ENCODE results near the gene ADCYAP1.

The ADCYAP1 gene

DNA sequence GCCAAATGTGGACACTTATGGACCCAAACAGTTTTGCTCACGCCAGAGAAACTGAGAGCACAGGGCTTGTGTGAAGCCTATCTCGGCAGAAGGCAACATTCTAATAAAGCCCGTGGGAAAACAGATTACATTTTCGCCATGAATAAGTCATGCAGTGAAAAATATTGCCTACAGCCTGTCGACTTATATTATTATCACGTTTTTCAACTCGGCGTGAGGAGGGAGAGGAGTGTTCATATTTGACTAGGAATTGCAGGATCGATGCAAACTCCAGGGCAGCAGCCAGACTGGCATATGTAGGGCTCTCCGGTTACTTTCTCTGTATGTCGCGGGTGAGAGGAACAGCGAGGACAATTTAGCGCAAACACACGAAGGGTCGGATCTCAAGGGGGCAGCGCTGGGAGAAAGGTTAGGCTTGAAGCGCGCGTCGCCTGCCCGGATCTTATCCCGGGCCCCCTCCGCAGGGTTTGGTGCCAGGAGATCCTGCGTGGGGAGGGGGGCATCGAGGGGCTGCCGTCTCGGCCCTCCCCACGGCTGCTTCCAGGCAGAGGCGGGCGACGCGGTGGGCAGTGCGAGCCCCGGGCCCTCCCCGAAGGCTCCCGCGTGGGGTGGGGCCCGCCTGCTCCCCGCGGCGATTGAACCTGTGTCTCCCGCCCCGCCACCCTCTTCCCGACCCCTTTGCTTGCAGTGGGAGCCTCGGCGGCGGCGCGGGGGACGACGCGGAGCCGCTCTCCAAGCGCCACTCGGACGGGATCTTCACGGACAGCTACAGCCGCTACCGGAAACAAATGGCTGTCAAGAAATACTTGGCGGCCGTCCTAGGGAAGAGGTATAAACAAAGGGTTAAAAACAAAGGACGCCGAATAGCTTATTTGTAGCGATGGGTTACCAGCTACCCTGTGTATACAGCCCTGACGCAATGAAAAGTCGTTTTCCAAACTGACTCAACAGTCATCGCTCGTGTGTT is 4.4 kb downstream of the ADCYAP1 start:
- DNase-seq, result peak in 3 of 10 donors; percentile 40 to 82 (median 68)

DNA sequence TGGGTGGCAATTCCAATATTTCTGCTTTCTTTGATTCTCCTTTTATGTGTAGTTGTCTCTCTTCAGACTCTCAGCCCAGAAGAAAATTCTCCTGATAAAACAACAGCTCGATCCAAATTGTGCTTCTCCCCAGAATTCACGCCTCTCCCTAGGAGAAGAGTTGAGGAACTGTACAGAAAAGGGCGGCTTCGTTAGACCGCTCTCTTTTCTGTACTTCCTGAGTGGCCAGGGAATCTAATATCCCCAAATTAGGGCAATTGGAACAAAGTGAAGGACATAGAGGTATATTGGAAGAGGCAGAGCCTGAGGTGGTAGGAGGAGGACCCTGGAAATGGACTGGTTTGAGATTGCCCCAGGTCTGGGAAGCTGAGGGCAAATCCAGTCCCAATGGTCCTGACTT is 5.6 kb downstream of the ADCYAP1 start:
- intact Hi-C loops (cut with DNase I), result no loop called here
- DNase-seq, result no peak

More for the DNA sequence above, 4.4 kb downstream of the ADCYAP1 start:
- intact Hi-C loops (cut with DNase I), result no loop called here

DNA sequence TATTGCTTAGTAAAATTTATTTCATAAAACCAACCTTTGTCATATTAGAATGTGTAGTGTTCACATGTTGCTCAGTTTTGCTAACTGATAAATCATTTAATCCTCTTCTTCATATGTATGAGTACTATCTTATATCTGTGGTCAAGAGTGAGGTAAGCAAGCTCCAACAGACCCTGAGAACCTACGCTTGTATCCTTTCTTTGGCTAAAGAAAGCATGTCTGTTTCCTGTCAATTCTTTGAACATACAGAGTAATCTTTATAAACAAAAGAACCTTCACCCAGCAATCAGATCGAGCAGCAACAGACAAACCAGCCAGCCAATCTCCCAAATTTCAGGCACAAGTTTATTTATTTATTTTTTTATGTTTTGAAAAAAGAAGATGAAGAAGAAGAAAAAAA is 6.4 kb downstream of the ADCYAP1 start:
- intact Hi-C loops (cut with DNase I), result no loop called here
- DNase-seq, result no peak

DNA sequence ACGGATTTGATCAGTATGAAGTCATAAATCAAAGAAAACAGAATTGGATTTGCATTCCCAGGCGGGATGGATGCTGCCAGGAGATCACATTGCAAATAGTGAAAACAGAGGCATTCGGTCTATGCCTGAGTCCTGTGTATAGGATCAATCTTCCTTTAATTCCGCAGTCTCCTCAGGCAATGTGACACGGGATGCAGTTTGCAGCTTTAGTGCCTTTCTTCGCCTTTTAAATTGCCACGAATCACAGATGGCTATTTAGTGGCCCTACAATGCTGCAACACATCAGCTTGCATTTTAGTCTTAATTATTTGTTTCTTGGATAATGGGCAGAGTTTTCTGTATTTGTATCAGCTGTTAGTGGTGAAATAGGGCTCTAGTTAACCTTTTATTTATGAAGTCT is 6.8 kb downstream of the ADCYAP1 start:
- intact Hi-C loops (cut with DNase I), result no loop called here
- DNase-seq, result no peak

DNA sequence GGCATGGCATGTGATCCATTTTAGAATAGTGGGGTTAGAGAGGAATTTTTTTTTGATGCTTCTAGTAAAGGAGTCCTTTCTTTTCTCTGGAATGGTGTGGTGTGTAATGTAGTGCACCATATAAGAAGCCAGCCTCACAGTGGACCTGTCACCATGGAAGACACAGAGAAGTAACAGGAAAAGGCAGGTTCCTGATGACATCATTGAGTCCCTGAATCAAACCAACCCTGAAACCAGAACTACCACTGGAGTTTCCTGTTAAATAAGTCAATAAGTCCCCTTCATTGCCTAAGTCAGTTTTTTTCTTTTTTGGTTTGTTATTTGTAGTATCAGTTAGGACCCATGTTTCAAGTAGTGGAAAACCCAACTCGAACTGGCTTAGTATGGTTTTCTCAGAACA is 11.9 kb downstream of the ADCYAP1 start:
- intact Hi-C loops (cut with DNase I), result no loop called here
- DNase-seq, result no peak

DNA sequence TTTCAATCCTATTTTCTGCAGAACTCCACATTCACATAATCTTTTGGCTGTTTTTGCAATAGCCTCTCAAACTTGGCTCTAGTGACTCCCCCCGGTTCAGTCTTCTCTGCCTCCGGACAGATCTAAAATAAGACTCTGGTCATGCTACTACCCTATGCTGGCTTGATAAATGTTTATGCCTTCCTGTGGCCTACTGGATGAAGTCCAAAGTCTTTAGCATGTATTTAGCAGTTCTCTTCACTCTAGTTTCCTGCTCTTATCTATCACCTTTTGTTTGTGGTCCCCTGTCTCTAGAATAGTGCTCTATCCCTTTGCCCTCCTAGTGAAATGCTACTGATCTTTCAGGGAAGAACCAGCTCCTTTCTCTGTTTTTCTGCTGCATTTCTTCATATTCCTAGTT is 14.4 kb downstream of the ADCYAP1 start:
- intact Hi-C loops (cut with DNase I), result no loop called here
- DNase-seq, result no peak

DNA sequence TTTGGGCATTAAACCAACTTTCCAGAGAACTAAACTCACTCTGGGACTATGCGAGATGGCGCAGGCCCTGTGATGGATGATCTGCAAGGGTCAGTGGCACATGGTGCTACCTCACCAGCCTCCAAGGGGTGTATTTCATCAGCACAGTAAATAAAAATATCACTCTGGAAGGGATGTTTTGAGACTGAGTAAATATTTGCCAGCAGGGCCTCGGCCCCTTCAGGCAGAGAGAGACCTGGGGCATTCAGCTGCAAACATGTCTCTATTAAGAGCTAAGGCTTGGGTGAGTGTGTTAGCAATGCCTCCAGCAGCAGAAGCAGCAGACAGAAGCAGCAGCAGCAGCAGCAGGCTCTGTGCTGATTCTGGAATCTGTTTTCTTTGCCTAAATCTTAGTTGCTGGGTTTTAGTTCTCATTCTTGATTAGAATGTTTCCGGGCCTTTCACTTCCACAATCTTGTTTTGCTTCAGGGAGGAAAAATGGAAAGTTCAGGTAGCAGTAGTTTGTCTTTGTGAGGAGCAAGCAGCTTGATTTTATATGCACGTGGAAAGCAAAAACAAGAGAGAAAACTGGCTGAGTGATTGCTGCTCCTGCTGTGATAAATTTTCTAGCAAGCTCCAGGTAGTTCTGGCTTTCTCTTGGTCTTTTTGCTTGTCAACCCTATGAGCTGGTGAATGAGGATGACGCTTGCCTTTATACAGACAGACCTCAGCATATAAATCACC is 18.6 kb downstream of the ADCYAP1 start:
- DNase-seq, result no peak
- intact Hi-C loops (cut with DNase I), result no loop called here

DNA sequence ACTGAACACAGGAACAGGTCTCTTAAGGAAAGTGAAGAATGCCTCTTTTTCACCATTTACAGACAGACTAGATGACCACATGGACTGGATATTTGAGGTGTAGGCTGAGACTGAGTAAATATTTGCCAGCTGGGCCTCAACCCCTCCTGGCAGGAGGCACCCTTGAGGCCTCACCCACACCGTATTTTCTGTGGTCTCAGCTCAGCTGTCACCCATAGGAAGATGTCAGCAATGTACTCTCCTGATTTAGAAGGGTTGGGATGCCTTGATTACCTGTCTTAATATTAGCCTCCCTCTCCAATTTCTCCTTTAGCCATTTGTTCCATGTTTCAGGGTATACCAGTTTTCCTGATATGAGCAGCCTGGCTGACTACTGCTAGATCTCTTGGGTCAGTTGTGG is 20.3 kb downstream of the ADCYAP1 start:
- DNase-seq, result no peak
- intact Hi-C loops (cut with DNase I), result no loop called here

DNA sequence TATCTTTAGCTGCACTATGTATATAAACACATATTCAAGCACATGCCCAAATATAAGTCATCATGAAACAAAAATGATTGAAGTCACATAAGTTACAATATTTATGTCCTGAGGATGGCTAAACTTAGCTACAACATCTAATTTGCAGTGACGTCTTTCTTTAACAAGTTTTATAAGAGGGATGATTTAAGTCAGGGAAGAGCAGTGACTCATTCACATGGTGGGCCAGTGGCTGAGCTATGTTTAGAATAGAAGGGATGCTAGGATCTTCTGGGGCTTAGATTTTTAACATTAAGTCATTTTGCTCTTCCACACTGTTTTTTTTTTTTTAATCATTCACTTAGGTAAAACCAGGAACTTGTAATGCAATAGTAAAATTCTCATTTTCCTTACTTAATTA is 22.3 kb downstream of the ADCYAP1 start:
- intact Hi-C loops (cut with DNase I), result no loop called here
- DNase-seq, result no peak

DNA sequence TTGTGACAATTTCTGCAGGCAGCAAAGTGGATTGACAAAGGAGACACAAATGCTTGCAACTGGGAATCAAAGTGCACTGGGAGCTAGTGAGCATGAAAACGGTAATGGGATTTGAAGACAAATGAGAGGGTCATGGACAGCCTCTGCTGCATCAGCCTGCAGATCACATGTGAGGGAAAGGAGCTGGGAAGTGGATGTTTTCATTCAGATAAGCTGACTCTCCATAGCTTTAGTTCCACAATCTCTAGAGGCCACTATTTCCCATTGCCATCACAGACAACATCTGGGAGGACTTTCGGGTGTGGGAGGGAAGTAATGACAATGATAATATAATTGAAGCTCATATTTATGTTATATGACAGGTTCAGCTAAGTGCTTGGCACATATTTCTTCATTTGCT is 28.4 kb downstream of the ADCYAP1 start:
- intact Hi-C loops (cut with DNase I), result no loop called here
- DNase-seq, result no peak

DNA sequence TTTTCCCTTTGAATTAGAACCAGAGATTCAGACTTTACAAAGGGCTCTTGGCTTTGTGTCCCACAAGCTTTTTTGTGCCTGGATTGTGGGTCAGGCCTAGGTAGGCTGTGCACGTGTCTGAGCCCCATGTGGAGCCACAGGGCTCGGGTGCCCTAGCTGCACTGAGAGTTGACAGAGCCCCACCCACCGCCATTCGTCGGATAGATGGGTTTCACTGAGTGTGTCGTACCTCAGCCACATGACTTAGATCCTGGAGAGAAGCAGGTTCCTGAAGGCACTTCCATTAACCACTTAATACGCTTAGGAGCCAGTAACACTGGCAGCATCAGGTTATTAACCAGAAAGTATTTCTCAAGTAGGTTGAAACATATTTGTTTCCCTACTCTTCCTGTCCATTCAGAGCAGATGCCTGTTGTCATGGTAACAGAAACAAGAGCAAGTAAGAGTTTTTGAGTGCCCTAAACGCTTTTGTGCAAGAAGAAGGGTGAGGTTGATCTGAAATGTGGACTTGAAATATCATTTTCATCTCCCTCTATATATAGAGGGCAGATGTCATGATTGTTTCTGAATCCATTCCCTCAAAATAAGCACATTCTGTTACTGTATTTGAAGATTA is 30.0 kb downstream of the ADCYAP1 start:
- DNase-seq, result no peak
- intact Hi-C loops (cut with DNase I), result no loop called here

DNA sequence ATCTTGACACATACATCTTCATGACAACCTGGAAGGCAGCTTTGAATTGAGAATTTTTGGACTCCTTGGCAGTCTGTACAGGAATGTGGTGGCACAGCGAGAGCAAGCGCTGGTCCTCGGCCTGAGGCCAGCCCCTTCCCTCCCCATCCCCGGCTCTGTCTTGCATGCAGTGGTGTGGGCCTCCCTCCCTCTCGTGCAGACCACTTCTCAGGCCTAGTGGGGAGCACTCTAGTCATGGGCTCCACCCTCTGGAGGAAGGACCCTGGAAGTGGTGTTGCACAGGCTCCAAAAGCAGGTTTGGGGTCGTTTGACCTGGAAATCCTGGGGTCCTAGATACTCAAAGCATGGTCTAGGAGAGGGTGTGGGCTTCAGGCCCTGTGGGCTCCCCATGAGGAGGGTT is 32.3 kb downstream of the ADCYAP1 start:
- no peak for DNase-seq
- intact Hi-C loops (cut with DNase I), result no loop called here

DNA sequence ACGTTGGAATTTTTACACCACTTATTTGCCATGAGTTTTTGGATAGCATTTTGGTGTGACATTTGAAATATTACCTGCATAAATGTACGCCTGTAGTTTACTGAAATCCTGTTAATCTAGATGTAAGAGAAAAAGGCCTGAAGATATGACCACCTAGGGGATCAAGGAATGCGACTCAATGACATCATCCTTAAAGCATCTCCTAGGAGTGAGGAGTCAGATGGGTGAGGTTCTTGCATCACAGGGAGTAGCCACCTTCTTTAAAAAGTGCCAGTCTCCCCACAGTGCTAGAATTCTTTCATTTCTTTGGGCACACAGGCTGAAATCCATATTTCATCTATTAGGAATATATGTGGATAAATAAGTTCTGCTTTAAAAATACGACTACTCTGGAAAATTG is 34.5 kb downstream of the ADCYAP1 start:
- DNase-seq, result no peak
- intact Hi-C loops (cut with DNase I), result no loop called here

DNA sequence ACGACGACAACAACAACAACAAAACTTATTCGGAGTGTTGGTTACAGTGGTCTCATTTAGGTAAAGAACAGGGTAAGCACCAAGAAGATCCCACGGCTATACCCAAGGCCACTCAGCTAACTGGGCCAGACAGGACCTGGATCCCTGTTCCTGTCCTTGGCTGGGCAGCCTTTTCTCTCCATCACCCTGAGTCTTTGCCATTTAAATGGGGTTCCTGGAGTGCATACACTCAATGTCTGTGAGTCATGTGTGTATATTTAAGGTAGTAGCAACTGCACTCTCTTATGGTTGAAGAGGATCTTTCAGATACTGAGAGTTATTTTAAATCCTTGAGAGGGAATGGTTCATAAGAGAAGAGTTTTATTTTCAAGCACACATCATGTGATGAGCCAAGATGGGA is 35.3 kb downstream of the ADCYAP1 start:
- intact Hi-C loops (cut with DNase I), result no loop called here
- no peak for DNase-seq

DNA sequence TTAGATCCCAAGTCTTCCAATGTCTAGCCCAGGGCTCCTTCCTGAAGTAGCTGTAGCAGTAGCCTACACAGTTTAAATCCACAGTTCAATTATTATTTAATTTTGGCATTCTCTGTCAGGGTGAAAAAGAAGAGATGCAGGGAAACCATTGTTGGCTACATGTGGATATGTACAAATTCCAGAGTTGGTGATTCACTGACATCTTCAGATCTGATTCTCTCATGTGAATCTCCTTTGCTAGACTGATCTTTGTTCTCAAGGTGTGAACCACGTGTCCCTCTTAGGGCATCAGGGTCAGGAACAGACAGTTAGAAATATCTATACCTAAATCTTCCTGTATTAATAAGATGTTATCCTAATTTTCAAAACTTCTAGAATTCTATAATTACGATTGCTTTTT is 36.7 kb downstream of the ADCYAP1 start:
- DNase-seq, result no peak
- intact Hi-C loops (cut with DNase I), result no loop called here

DNA sequence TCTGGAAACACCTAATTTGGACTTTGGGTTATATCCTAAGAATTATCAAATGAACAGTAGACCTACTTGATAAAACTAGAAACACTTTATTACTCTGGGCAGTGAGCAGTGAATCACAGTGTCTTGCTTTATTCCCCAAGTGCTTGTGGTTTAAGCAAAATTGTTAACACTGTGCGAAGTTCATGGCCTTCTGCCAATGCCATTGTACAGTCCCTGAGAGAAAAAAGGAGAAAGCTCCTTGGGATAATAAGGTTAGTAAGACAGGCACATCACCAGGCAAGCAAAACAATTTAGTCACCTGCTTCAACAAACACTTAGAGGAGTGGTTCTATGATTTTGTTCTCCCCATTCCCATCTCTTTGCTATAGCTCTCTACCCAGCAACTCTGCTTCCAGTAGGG is 39.8 kb downstream of the ADCYAP1 start:
- intact Hi-C loops (cut with DNase I), result no loop called here
- DNase-seq, result no peak

DNA sequence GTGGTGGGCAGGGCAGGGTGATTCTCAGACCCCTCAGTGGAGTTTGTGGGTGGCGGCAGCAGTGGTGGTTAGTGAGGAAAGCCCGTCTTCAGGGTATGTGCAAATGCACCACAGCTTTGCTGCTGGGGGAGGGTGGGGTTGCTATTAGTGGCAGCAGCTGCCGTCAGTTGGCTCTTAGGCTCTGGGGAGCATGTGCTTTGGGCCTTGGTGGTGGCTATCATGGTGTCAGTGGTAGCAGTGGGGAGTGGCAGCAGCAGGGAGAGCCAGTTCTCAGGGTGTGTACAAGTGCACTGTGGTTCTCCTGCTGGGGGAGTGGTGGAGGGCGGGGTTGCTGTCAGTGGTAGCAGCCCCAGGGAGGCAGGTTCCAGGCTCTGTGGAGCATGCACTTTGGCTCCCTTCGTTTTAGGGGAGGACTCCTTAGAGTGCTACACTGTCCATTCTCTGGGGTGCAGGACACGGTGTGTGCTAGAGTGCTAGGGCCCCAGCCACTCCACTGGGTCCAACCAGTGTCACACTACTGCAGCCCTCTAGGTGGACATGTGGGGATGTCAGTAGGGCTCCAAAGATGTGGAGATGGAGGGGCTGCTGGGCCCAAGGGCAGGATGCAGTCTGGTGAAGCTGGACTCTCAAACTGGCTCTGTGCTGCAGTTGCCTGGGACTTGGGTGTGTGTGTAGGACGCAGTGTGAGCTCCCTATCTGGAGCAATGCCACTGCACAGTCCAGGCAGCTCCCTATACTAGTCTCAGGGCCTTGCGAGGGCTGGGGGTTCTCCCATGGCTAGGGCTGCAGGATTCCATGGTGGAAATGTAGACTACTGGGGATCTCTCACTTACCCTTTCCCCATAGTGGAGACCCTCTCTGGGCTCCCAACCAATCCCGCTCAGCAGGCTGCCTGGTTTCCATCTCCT is 45.3 kb downstream of the ADCYAP1 start:
- DNase-seq, result no peak
- intact Hi-C loops (cut with DNase I), result no loop called here

DNA sequence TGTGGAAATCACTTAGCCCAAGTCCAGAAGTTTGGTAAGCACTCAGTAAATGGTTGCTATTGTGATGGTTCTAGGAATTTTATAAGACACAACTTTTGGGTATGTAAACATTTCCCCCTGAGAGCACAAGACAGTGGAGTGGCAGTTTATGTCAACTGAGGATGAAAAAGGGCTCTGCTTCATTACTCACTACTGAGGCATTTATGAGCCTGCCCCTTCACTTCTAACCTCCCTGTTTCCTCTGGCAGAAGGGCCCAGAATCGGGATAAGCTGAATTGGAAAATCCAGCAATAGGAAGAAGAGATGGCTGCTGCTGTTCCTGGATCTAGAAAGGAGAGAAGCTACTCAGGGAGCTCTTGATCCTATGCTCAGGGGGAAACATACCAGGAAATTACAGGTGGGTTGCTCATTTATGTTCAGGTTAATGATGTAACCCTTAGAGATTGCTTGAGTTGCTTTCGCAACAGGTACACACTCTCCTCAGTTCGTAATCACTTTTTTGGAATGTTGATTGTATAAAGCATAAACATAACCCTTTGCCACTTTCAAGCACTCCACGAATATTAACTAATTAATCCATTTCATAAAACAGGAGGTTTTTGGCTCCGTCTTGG is 46.3 kb downstream of the ADCYAP1 start:
- DNase-seq, result no peak
- intact Hi-C loops (cut with DNase I), result no loop called here

DNA sequence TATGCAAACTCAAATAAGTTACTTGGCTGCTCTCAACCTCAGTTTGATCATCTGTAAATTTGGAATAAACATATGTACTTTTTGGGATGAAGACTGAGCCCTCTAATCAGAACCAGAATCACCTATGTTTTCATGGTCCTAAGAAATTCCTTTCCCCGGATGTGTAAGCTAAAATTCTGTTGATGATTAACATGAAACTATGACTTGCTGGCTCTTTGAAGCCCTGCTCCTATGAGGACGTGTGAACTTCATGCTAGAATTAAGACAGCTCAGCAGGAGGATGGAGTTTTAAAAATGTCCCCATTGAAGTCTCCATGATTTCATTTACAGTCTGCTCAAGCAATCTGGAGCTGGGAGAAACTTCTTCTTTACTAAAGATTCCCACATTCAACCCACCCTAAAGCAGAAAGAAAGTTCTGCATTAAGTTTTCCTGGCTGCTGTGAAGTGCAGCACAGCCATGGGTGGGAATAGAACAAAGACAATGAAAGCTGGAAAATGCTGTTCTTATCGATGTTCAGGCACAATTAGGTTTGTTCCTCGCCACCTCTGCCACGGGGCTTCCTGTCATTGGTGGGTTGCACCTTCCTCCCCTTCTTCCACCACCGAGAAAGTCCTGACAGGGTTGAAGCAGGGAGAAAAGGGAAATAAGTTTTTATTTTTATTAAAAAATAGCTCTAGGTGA is 50.9 kb downstream of the ADCYAP1 start:
- intact Hi-C loops (cut with DNase I), result no loop called here

More for the DNA sequence above, 50.9 kb downstream of the ADCYAP1 start:
- DNase-seq, result no peak
